Tibial artery (tissue), 4 donors: ENCODE data around the gene SLC45A1.

ENCODE experiments used
- DNase-seq, 2 donors: peaks; one replicate each; pipeline ENCODE4 v3.0.0-alpha.2; 2019
- H3K27ac ChIP-seq, 2 donors: fragments of 200-600 bp; sonication (generic) in 1 of 2; 1 replicate in 1 of 2; 2 replicates in 1 of 2; pipeline ENCODE4 v1.5.1; 2018 to 2019; ENCODE audit warnings: mild to moderate bottlenecking in 1 of 2
- H3K27me3 ChIP-seq, 2 donors: fragments of 200-600 bp; sonication (generic) in 1 of 2; one replicate each; pipeline versions ENCODE4 v1.5.1 to v1.6.0; 2016 to 2019
- H3K36me3 ChIP-seq, 3 donors: fragments of 200-600 bp; sonication (generic) in 2 of 3; one replicate each; pipeline ENCODE4 v1.5.1; 2016 to 2019; ENCODE audit warnings: mild to moderate bottlenecking in 2 of 3
- H3K4me1 ChIP-seq, 4 donors: fragments of 200-600 bp; sonication (generic) in 2 of 4; 1 replicate in 3 of 4; 2 replicates in 1 of 4; pipeline ENCODE4 v1.5.1; 2016 to 2019
- H3K4me3 ChIP-seq, 2 donors: fragments of 200-600 bp; sonication (generic) in 1 of 2; 1 replicate in 1 of 2; 2 replicates in 1 of 2; pipeline ENCODE4 v1.5.1; 2018 to 2019; ENCODE audit warnings: mild to moderate bottlenecking in 2 of 2
- H3K9me3 ChIP-seq, 3 donors: fragments of 200-600 bp; sonication (generic) in 1 of 3; one replicate each; pipeline ENCODE4 v1.5.1; 2016 to 2019
- CTCF ChIP-seq, 2 experiments: fragments of 200-600 bp in 1 of 2; fragments of 450-650 bp in 1 of 2; IDR thresholded peaks; one replicate each; pipeline ENCODE4 v1.5.1; 2017 to 2019; ENCODE audit warnings: antibody characterized with exemption in 2 of 2, mild to moderate bottlenecking in 1 of 2, moderate library complexity in 1 of 2
- intact Hi-C: fragments of 100-400 bp; cut with DNase I; formaldehyde crosslinking; loops from one replicate; pipeline ENCODE4 v1.15.0; 2023; ENCODE audit warnings: low total_unique reads

SLC45A1 gene

GRCh38 chr1:8332806-8333205 lies 14.9 kb downstream of the SLC45A1 start:
- Histone ChIP-seq H3K4me1 (no peaks in the 10 kb centered on the region), H3K9me3 (no peaks in the 10 kb centered on the region), H3K27me3 (no peaks in the 10 kb centered on the region), H3K36me3 (peaks cover 5 to 31% (median 9%) of the 10 kb centered on the region in 3 donors), H3K27ac (no peak overlapping the region), H3K4me3 (no peak overlapping the region)
- no peak for TF ChIP-seq CTCF (IDR thresholded peaks at IDR 0.05)
- intact Hi-C loops: no loop called here
- no peak for DNase-seq

- Histone ChIP-seq H3K36me3 (peaks cover 5 to 36% (median 15%) of the 10 kb centered on the region in 3 donors), H3K27me3 (no peaks in the 10 kb centered on the region)
- intact Hi-C loops: no loop called here
Observed at GRCh38 chr1:8333246-8333987, 15.5 kb downstream of the SLC45A1 start.

GRCh38 chr1:8334106-8334851 lies 16.4 kb downstream of the SLC45A1 start:
- H3K36me3 ChIP-seq: peaks cover 5 to 43% (median 19%) of the 10 kb centered on the region in 3 donors
- intact Hi-C loops: no loop called here
- no peak for TF ChIP-seq CTCF (IDR thresholded peaks at IDR 0.05)

More at GRCh38 chr1:8333246-8333987, 15.5 kb downstream of the SLC45A1 start:
- no peaks in the 10 kb centered on the region for H3K4me1 ChIP-seq
- no peaks in the 10 kb centered on the region for H3K9me3 ChIP-seq
- no peak for DNase-seq
- no peak overlapping the region for H3K27ac ChIP-seq
- no peak overlapping the region for H3K4me3 ChIP-seq
- no peak for TF ChIP-seq CTCF (IDR thresholded peaks at IDR 0.05)

DNA sequence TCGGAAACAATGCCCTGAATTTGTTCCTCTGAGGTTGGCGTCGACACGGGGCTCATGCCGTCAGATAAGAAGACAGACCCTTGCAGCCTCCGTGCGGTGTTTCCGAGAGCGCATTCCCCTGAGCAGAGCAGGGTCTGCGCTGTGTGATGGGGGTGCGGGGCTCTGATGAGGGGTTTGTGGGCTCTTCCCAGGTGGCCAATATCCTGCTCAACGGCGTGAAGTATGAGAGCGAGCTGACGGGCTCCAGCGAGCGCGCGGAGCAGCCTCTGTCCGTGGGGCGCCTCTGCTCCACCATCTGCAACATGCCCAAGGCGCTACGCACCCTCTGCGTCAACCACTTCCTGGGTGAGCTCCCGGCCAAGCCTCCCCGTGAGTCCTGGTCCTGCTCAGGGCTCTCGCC lies 17.3 kb downstream of the SLC45A1 start:
- no peaks in the 10 kb centered on the region for H3K9me3 ChIP-seq
- DNase-seq: no peak
- H3K27me3 ChIP-seq: no peaks in the 10 kb centered on the region
- intact Hi-C loops: no loop called here
- peaks cover 5 to 45% (median 25%) of the 10 kb centered on the region in 3 donors for H3K36me3 ChIP-seq
- TF ChIP-seq CTCF (IDR thresholded peaks at IDR 0.05): no peak
- H3K4me1 ChIP-seq: no peaks in the 10 kb centered on the region
- no peak overlapping the region for H3K27ac ChIP-seq
- no peak overlapping the region for H3K4me3 ChIP-seq

More at GRCh38 chr1:8334106-8334851, 16.4 kb downstream of the SLC45A1 start:
- H3K27ac ChIP-seq: no peak overlapping the region
- no peak for DNase-seq
- H3K4me1 ChIP-seq: no peaks in the 10 kb centered on the region
- H3K27me3 ChIP-seq: no peaks in the 10 kb centered on the region
- no peaks in the 10 kb centered on the region for H3K9me3 ChIP-seq
- H3K4me3 ChIP-seq: no peak overlapping the region

GRCh38 chr1:8337776-8338525 lies 20.0 kb downstream of the SLC45A1 start:
- Histone ChIP-seq H3K27ac (no peak overlapping the region), H3K4me3 (no peak overlapping the region), H3K9me3 (no peaks in the 10 kb centered on the region), H3K4me1 (peaks cover 2 to 14% (median 4%) of the 10 kb centered on the region in 4 donors), H3K27me3 (no peaks in the 10 kb centered on the region), H3K36me3 (peaks cover 5 to 41% (median 25%) of the 10 kb centered on the region in 3 donors)
- no peak for DNase-seq
- no peak for TF ChIP-seq CTCF (IDR thresholded peaks at IDR 0.05)
- intact Hi-C loops: no loop called here
